Endothelial cell of umbilical vein (primary cell): ENCODE data around the gene DECR2. TPM values are rescaled to one million over a fixed set of nuclear protein-coding genes. Genes with fewer than 3 reads are reported as not detected.

Experiments used
- BruUV-seq: library from RNA; stranded (reverse); fragments of 400-500 nt; replicated peaks from 2 replicates; lab custom pipeline; 2021; lab: Mats Ljungman, UMichigan
- CTCF ChIA-PET: fragments of 300-600, 350-600 bp; sonication (Branson Sonifier 250); formaldehyde crosslinking; loops from one replicate; lab custom pipeline; 2021; ENCODE audit warnings: antibody characterized with exemption, inconsistent platforms; lab: Charles Lee
- POLR2A ChIA-PET: fragments of 300-600, 350-600 bp; sonication (Branson Sonifier 250); formaldehyde crosslinking; loops from one replicate; lab custom pipeline; 2021; ENCODE audit warnings: antibody characterized with exemption, inconsistent platforms; lab: Charles Lee
- DNase-seq: peaks from one replicate; pipeline ENCODE4 v3.0.0-alpha.2; 2011; ENCODE audit warnings: low read depth, low spot score
- FAIRE-seq: peaks from 2 replicates; lab custom pipeline; 2011; peaks lifted over from hg19 to GRCh38; lab: Jason Lieb, UNC
- H2AFZ ChIP-seq: 2 replicates; pipeline ENCODE4 v1.6.0; 2012; ENCODE audit warnings: low read depth, low read length, control low read depth, inconsistent platforms
- H3K27ac ChIP-seq: 2 replicates; pipeline ENCODE4 v1.5.1; 2011; ENCODE audit warnings: low read depth, mild to moderate bottlenecking, control low read depth, low read length, moderate library complexity; ENCODE audit not compliant: insufficient read depth
- H3K27me3 ChIP-seq, 2 experiments: 2 replicates each; pipeline versions ENCODE4 v1.6.0 to v1.6.1; 2011; ENCODE audit warnings: low read length in 2 of 2, mixed read lengths in 1 of 2; ENCODE audit not compliant: control insufficient read depth in 2 of 2, insufficient read depth in 2 of 2
- H3K36me3 ChIP-seq, 2 experiments: 2 replicates in 1 of 2; 3 replicates in 1 of 2; pipeline ENCODE4 v1.5.1; 2011; ENCODE audit warnings: low read length in 2 of 2, mild to moderate bottlenecking in 1 of 2, moderate library complexity in 1 of 2; ENCODE audit not compliant: control insufficient read depth in 2 of 2, insufficient read depth in 2 of 2; ENCODE audit errors: extremely low read depth in 1 of 2
- H3K4me1 ChIP-seq: 3 replicates; pipeline ENCODE4 v1.5.1; 2011; ENCODE audit warnings: mild to moderate bottlenecking, low read length; ENCODE audit not compliant: control insufficient read depth, insufficient read depth; ENCODE audit errors: extremely low read depth
- H3K4me2 ChIP-seq: 2 replicates; pipeline ENCODE4 v1.6.1; 2011; ENCODE audit warnings: low read length, control low read depth, mixed read lengths; ENCODE audit not compliant: insufficient read depth
- H3K4me3 ChIP-seq, 3 experiments: fragments of 200-600 bp in 1 of 3; sonication (generic), shearing (Covaris generic) in 1 of 3; replicated peaks in 1 of 3; 2 replicates each; pipeline ENCODE4 v1.5.1; 2011 to 2016; ENCODE audit warnings: control low read depth in 3 of 3, low read length in 3 of 3, mild to moderate bottlenecking in 2 of 3, inconsistent platforms in 1 of 3, low read depth in 1 of 3, moderate library complexity in 1 of 3; ENCODE audit not compliant: insufficient read depth in 1 of 3
- H3K79me2 ChIP-seq: 2 replicates; pipeline ENCODE4 v1.6.0; 2012; ENCODE audit warnings: low read length, inconsistent platforms; ENCODE audit not compliant: control insufficient read depth, insufficient read depth
- H3K9ac ChIP-seq: replicated peaks from 2 replicates; pipeline ENCODE3; 2011; ENCODE audit warnings: low read length, control low read depth; ENCODE audit not compliant: insufficient read depth; ENCODE audit errors: extremely low read depth
- H3K9me1 ChIP-seq: replicated peaks from 3 replicates; pipeline ENCODE4 v1.6.0; 2011; ENCODE audit warnings: mild to moderate bottlenecking, low read length; ENCODE audit not compliant: control insufficient read depth, insufficient read depth; ENCODE audit errors: extremely low read depth
- H3K9me3 ChIP-seq: replicated peaks from 2 replicates; pipeline ENCODE4 v1.5.1; 2012; ENCODE audit warnings: low read length, inconsistent platforms; ENCODE audit not compliant: control insufficient read depth, insufficient read depth
- H4K20me1 ChIP-seq: replicated peaks from 2 replicates; pipeline ENCODE3; 2011; ENCODE audit warnings: mild to moderate bottlenecking, low read length; ENCODE audit not compliant: control insufficient read depth, insufficient read depth; ENCODE audit errors: extremely low read depth
- EZH2 ChIP-seq: IDR thresholded peaks from 2 replicates; pipeline ENCODE4 v1.6.1; 2012; ENCODE audit warnings: borderline replicate concordance, low read depth, mild to moderate bottlenecking, moderate library complexity, low read length, inconsistent platforms; ENCODE audit not compliant: severe bottlenecking
- FOS ChIP-seq: IDR thresholded peaks from 2 replicates; pipeline ENCODE4 v1.6.1; 2011; ENCODE audit warnings: mild to moderate bottlenecking, low read length, moderate library complexity, borderline replicate concordance; ENCODE audit not compliant: insufficient read depth
- GATA2 ChIP-seq: IDR thresholded peaks from 2 replicates; pipeline ENCODE4 v1.7.0; 2011; ENCODE audit warnings: low read depth, mild to moderate bottlenecking, moderate library complexity, mixed read lengths, low read length; ENCODE audit not compliant: insufficient read length, insufficient read depth
- JUN ChIP-seq: IDR thresholded peaks from 2 replicates; pipeline ENCODE4 v1.6.1; 2011; ENCODE audit warnings: borderline replicate concordance, low read depth; ENCODE audit not compliant: insufficient read length, insufficient read depth
- MYC ChIP-seq: IDR thresholded peaks from one replicate; pipeline ENCODE4 v1.6.1; 2011; ENCODE audit warnings: mild to moderate bottlenecking, low read depth, low read length
- POLR2A ChIP-seq: IDR thresholded peaks from 2 replicates; pipeline ENCODE4 v1.6.1; 2012; ENCODE audit warnings: low read depth, mild to moderate bottlenecking, control low read depth, low read length
- POLR2AphosphoS5 ChIP-seq: IDR thresholded peaks from 2 replicates; pipeline ENCODE4 v1.6.1; 2012; ENCODE audit warnings: low read depth, mild to moderate bottlenecking, control low read depth, low read length, moderate library complexity; ENCODE audit not compliant: insufficient read depth
- dilution Hi-C: fragments of 300-500 bp; cut with MboI; formaldehyde crosslinking; loops from one replicate; pipeline ENCODE4 v1.15.0; 2019; ENCODE audit warnings: low sequenced_read_pairs; ENCODE audit not compliant: extremely low pct_ligation_motif_present
- intact Hi-C: fragments of 100-400 bp; cut with micrococcal nuclease; formaldehyde crosslinking; loops from one replicate; pipeline ENCODE4 v1.10.0; 2022
- polyA plus RNA-seq, 4 experiments: library from polyadenylated mRNA; depleted of rRNA in 3 of 4; stranded (reverse) in 3 of 4; unstranded in 1 of 4; fragments of >200 nt; gene quantifications; 2 replicates each; pipeline versions ENCODE4 v1.2.1 to v1.2.3, GENCODE V29; 2011 to 2012; ENCODE audit warnings: missing spikeins in 1 of 4
- total RNA-seq: library from RNA; stranded (reverse); gene quantifications from 2 replicates; pipeline ENCODE4 v1.2.3, GENCODE V29; 2021
- TF ChIP-seq, protein P1 (sequence below), 2 donors: IDR thresholded peaks; 1 replicate in 1 of 2; 2 replicates in 1 of 2; pipeline ENCODE4 v1.5.1; 2011; ENCODE audit warnings: low read length in 2 of 2, mild to moderate bottlenecking in 2 of 2, moderate library complexity in 2 of 2, control low read depth in 1 of 2, inconsistent platforms in 1 of 2, low read depth in 1 of 2; ENCODE audit not compliant: insufficient read depth in 1 of 2; ENCODE audit errors: extremely low read depth in 1 of 2
- TF ChIP-seq, protein P2 (sequence below): IDR thresholded peaks from 2 replicates; pipeline ENCODE4 v1.6.1; 2011; ENCODE audit not compliant: insufficient read depth, insufficient read length

DECR2 gene
- total and polyA plus RNA-seq, 2 donors (not counting 3 experiments of a cell fraction or from before 2014, with no cell fraction given): 28.3 to 46.5 TPM

DNA sequence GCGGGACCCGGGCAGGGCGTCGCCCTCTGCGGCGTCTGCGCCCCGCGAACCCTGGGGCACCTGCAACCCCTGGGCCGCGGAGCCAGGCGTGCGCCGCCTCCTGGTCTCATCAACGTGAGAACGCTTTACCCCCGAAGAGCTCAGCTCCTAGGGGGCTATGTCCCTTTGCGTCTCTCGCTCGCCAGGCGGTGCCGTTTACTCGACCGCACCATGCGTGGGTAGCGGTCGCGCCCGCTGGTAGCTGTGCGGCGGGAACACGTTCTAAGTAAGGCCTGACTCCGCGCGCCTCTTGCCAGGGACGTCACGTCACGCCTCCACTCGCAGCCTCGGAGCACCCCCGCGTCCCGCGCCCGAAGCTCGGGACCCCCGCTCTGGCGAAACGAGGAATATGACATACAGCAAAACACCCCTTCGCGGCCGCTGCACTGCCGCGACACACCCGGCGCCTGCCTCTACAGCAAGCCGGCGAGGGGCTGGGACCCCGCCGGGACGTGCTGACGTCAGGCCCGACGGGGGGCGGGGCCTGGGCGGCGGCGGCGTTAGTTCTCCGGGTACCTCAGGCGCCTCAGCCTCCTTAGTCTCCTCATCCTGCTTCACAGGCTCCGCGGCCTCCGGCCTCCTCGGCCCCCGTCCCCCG is 23.5 kb downstream of the DECR2 start, which contains the start of gene RAB11FIP3:
TSS of gene RAB11FIP3 (plus strand) at position 568 of the 637 bp plus-strand sequence. CDS start 358 bp downstream, outside the sequence.
- BruUV-seq: no TSS peak
- H3K4me3 ChIP-seq: peak within 1 kb of the TSS; percentile 40 to 81 (median 77)
- DNase-seq (peak; percentile 88), FAIRE-seq (peak; percentile 85)
- no peaks in the 10 kb centered on the region for H3K27me3 ChIP-seq
- peak within 1 kb of the TSS; percentile 71 for H3K9ac ChIP-seq
- H3K4me1 ChIP-seq: peaks cover 27% of the 10 kb centered on the region
- H3K4me2 ChIP-seq: peak within 1 kb of the TSS; percentile 96
- no peaks in the 10 kb centered on the region for H3K9me1 ChIP-seq
- H3K79me2 ChIP-seq: peaks cover 38% of the 10 kb centered on the region
- ChIA-PET CTCF (interaction anchor here (1.1 to 3.6 kb wide), 5 partner anchors 29 to 318 kb away, joined by 3 to 19 read pairs (median 3); no protein-coding TSS in a partner anchor), POLR2A (no interaction called here)
- peak within 1 kb of the TSS; percentile 94 for H3K27ac ChIP-seq
- TF ChIP-seq POLR2AphosphoS5 (peak; percentile 97), FOS (no peak), JUN (no peak), POLR2A (peak; percentile 97), MYC (no peak), EZH2 (no peak), GATA2 (no peak)
- TF ChIP-seq, protein P1, sequence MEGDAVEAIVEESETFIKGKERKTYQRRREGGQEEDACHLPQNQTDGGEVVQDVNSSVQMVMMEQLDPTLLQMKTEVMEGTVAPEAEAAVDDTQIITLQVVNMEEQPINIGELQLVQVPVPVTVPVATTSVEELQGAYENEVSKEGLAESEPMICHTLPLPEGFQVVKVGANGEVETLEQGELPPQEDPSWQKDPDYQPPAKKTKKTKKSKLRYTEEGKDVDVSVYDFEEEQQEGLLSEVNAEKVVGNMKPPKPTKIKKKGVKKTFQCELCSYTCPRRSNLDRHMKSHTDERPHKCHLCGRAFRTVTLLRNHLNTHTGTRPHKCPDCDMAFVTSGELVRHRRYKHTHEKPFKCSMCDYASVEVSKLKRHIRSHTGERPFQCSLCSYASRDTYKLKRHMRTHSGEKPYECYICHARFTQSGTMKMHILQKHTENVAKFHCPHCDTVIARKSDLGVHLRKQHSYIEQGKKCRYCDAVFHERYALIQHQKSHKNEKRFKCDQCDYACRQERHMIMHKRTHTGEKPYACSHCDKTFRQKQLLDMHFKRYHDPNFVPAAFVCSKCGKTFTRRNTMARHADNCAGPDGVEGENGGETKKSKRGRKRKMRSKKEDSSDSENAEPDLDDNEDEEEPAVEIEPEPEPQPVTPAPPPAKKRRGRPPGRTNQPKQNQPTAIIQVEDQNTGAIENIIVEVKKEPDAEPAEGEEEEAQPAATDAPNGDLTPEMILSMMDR (IDR thresholded peaks at IDR 0.05; ENCODE audit: extremely low read depth in 1 of 2, insufficient read depth in 1 of 2, low read depth in 1 of 2, low read length in 2 of 2): peak; percentile 7 to 16
- TF ChIP-seq, protein P2, sequence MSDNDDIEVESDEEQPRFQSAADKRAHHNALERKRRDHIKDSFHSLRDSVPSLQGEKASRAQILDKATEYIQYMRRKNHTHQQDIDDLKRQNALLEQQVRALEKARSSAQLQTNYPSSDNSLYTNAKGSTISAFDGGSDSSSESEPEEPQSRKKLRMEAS: no peak
- peaks cover 5% of the 10 kb centered on the region for H4K20me1 ChIP-seq
- dilution Hi-C loops (no loop called here), intact Hi-C loops (loop anchor here (1.0 to 5.0 kb wide), 3 partner anchors 52 to 102 kb away; partner anchors contain the start of gene CAPN15)
- H3K9me3 ChIP-seq: no peaks in the 10 kb centered on the region
- no peaks in the 10 kb centered on the region for H3K36me3 ChIP-seq
- peak within 1 kb of the TSS; percentile 29 for H2AFZ ChIP-seq
